Middle frontal gyrus (tissue), 1 donor: ENCODE measurements around the gene PTPRN2.

ENCODE experiments used
- DNase-seq: peaks from one replicate; pipeline ENCODE4 v3.0.0-alpha.2; 2015; ENCODE audit warnings: low spot score; ENCODE audit errors: extremely low spot score

The PTPRN2 gene

DNA sequence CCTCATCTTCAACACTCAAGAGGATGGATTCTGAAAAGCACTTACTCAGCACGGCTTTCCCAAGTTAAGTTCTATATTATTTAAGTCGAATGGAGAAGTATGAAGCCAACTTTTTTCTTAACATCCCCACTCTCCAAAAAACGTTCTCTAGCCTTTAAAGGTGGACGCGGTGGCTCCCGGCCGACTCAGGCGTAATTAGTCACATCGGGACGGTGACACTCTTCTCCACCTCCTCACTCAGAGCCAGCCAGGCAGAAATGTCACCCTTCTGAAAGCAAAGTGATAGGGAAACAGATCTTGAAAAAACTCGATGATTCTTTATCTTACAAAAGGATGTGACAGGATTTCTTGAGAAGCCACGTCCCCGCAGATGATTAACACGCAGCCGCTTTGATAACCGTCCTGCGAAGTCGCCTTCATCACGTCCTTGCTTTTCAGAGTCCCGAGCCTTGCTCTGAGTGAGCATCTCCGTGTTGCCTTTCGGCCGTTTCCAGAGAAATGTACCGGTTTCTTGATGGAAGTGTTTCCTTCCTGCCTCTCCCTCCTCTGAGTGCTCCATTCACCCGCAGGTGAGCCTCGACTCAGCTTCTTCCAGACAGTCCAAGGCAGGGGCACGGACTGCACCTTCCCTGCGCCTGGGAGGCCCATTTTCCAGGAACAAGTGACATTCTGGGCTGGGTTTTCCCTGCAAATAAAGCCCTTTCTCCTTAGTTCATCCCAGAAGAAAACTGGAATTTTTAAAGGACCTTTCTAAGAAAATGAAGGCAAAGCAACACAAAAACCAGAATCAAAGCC, 936.1 kb downstream of the PTPRN2 start:
- DNase-seq = no peak

DNA sequence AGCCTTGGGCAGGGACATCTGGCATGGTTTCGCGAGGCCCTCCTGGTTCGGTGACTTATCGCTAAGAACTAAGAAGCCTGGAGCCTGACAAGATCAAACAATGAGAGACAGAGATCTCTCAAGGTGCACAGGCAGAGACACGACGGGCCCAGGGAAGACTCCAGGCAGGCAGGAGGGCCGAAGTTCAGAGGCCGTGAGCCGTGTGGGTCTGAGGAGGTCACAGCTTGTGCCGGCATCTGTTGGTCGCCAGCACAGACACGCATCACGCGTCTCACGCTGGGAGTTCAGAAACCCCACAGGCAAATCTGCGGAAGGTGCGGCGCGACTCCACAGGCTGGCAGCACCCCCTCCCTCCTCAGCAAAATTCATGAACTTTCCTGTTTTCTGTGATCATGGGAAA, 936.8 kb downstream of the PTPRN2 start:
- no peak for DNase-seq

DNA sequence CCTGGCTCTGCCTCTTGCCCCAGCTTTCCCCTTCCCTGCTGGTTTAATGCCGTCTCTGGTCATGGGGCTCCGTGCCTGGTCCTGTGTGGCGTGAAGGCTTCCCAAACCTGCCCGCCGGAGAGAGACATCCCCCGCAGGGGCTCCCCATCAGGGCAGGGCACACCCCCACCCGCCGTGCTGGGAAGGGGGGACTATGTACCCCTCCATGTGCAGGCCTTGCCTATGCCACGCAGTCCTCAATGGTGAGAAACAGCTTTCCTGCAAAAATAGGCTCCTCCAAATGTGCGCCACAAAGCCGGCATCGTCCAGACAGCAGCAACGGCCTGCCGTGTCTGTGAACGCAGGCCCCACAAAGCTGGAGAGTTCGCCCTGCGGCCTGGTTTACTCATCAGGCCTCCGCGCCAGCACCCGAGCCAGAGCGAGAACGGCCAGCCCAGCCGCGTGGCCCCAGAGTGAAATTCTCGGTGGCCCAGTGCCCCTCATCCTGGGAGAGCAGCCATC, 937.4 kb downstream of the PTPRN2 start:
- no peak for DNase-seq

DNA sequence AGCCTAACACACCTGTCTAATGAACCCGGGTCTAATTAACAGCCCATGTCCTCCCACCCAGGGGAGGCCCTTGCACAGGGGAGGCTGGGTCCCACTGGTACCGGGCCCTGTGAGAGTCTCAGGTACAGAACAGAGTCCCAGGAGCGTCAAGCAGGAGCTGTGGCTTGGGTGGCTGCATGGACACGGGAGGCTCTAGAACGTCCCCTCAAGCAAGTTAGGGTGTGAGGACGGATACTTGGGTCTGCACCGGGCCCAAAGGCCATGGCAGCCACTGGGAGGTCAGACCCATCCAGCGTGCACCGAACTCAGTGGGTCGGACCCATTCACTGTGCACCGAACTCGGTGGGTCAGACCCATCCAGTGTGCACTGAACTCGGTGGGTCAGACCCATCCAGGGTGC, 941.1 kb downstream of the PTPRN2 start:
- DNase-seq = no peak

DNA sequence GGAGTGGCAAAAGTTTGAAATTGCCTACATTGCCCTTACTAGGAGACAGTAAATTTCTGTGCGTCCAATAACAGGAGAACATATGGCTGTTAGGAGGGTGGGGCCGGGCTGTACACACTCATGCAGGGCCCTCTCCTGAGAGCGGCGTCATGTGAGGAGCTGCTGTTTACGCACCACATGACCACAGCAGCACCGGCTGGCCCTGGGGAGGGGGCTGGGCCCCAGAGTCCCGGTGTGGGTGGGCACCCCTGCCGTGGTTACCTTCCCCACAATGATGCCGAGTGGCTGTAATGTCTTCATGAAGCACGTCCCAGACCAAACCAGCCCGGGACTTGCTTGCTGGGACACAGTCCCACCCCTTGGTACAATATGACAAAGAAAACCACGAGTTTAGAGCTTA, 942.1 kb downstream of the PTPRN2 start:
- no peak for DNase-seq

DNA sequence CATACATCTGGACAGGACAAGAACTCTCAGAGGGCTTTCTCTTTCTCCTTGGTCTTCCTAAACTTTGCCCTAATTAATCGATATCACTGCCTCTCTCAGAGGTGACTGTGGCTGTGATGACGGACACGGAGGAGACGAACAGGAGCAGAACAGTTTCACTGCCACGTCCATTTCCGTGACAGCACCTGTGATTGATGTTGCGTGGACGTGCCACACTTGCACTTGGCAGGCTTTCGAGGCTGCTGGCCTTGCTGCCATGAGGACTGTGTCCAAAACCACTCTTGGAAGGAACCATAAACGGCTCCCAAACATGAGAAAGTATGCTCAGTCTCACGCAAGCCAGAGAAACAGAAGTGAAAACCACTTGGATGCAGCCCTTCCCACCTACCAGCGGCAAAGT, 942.7 kb downstream of the PTPRN2 start:
- no peak for DNase-seq

DNA sequence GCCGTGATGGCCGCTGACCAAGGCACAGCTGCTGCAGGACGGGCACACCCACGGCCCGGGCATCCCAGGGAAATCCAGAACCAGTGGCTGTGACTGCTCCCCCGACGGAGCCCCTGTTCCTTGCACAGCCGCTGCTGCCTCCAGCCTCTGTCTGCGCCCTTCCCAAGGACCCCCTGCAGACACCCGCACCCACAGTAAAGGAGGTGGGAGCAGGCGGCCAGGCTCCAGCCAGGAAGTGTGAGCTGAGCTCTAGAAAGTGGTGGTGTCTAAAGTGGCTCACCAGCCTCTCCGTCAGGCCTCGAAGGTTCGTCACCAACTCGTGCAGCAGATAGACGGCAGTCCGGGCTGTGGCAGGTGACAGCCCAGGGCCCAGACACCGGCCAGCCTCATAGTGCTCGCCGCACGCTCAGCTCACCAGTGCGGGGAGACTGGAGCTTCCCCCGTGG, 944.1 kb downstream of the PTPRN2 start:
- no peak for DNase-seq

DNA sequence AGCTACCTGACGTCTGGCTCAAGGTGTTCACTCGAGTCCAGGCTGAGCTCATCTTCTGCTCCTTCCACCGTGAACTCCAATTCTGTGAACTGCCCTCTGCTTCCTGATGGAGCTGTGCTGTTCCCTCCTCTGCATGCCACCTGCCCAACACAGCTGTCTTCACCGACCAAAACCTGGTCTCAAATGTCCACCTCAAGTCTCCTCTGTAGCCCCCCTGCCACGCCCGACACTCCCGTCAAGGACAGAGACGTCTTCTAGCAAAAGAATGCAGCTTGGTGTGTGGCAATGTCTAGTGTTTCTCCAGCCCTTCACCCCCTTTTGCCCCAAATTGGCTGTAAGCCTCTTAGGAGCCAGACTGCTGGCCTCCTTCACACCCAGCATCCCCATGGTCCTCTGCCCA, 945.8 kb downstream of the PTPRN2 start:
- DNase-seq = no peak

DNA sequence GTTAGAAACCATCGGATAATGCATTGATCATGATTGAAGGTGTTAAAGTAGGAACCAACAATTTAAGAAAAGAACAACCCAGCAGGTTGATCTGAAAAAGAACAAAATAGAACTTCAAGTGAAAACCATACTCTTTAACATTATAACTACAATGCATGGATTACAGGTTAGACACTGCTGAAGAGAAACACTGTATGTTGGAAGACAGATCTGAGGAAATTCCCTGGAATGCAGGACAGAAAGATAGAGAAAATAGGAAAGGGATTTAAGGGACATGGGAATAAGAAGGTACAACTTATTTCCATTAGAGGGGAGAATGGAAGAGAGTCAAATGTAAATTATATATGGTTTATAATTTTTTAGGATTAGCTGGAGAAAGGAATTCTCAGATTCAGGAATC, 947.5 kb downstream of the PTPRN2 start:
- no peak for DNase-seq

DNA sequence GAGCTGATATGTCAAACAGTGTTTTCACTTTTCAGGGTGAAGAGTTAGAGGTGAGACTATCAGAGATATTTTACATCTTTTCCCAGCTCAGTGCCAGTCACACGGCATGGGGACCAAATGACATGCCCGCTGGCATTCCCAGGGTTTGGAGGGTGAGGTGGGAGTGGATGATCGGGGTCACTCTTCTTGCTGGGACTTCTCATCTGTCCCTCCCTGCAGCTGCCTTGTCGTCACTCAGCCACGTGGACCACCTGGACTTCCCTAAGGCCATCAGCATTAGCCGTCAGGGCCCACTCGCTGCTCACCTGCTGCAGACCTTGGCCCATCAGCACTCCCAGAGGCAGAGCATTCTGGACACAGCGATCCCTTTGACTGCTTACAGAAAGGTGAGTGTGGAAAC, 949.1 kb downstream of the PTPRN2 start:
- no peak for DNase-seq

DNA sequence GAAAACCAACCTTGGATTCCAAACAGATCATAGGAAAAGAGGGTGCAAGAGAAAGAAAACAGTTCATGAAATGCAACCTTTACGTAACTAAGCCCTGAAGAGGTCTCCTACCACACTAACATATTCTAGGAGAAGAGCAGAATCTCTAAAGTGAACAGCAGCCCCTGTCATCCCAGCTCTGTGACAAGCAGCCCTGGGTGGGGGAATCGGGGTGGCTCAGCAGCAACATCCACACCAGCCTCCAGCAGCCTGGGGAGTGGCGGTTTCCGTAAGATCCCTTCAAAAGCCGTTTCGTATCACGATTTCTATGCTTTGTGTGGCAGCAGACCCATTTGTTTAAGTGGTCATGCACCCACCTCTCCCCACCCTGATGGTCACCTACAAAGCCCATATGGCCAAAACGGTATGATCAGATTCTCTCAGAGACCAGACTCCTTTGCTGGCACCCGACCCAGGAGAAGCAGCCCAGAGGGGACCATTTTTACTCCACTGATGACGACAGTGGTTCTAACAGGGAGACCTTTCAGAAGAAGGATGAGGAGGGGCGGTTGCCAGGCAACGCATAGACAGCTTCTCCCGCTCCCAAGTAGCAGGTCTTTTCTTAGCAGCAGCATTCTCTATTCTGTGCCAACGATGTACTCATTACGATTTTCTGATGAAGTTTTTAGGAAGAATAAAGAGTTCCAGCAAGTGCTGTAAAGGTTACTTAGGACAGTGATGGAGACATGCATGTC, 950.2 kb downstream of the PTPRN2 start:
- DNase-seq = no peak

DNA sequence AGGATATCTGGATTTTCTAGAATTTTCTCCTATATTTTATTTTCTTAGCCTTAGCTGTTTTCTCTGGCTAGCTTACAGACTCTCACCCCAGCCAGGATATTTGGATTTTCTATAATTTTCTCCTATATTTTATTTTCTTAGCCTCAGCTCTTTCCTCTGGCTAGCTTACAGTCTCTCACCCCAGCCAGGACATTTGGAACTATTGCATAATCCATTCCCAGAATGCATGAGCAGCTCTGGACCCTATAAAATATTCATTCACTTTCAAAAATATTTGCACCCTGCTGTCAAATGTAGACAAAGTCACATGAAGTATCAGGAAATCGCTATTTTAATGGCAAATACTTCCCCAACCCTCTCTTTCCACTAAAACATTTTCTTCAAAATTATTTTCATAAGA, 952.0 kb downstream of the PTPRN2 start:
- DNase-seq = no peak

DNA sequence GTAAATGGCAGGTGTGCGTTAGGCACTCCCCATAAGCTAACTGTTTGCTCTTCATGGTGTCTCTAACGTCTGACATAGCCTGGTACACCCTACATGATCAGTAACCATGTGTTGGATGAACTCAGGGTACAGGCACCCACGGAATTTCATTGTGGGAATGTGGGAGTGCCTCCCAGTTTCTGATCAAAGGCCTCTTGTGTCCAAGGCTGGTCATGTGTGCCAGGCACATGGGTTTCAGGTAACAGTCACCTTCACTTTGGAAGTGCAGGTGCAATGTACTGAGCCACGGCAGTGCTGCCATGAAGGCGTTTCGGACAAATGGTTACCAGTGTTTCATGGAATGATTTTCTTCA, 952.5 kb downstream of the PTPRN2 start:
- DNase-seq = no peak

DNA sequence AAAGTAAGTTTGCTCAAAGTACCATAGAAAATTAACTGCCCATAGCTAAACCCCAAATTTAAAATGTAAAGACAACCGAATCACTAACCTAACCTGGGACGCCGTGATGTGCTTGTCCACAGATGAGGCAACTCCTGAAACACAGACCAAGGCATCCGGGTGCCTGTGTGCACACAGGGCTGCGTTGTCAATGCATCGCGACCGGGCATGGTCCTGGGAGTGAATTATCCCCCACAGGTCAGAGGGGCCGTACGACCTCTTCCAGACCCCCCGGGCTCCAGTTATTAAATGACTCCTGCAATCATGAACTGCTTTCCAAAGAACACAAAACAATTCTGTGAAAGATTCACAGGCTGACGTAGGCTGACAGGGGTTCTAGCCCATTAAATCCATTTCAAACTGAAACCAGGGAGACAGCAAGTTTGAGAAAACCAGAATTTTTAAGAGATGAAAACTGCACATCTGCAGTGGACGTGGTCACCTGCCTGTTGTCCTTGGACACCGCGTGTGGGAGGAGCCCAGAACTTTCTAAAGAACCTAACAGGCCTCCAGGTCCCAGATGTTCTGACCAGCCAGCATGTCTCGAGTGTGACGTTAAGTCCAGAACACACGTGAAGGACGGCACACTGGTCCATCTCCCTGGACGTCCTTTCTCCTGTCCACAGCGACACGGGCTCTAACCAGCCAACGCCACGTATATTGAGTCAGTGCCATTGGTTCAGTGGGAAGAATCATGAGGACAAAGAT, 953.0 kb downstream of the PTPRN2 start:
- no peak for DNase-seq

DNA sequence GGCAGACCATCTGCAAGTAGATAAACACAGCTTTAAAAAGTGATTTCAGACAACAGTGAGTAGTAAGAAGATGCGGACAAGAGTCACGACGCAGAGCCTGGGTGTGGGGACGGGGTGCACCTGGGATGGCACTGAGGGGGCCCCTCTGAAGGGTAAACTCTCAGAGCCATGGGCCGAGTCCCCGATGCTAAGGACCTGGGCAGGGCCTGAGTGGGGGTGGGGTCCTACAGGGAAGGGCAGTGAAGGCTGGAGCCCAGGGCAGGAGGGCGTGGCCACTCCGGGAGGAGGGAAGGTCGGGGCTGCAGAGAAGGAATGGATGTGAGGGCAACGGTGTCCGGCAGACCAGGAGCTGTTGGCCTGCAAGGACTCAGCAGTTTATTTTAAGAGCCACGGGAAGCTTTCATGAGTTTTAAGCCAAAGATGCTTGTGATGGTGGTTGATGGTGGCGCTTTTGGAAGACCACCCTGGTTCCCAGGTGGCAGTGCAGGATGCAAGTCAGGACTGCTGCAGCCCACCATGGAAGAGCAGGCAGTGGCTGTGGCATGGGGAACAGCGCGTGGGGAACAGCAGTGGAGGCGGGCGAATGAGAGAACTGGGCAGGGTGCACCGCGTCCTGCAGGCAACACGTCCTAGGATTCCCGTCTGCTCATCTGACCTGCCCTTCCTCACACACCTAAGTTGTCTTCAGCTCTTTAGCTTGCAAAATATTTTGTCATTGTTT, 954.0 kb downstream of the PTPRN2 start:
- DNase-seq = no peak

DNA sequence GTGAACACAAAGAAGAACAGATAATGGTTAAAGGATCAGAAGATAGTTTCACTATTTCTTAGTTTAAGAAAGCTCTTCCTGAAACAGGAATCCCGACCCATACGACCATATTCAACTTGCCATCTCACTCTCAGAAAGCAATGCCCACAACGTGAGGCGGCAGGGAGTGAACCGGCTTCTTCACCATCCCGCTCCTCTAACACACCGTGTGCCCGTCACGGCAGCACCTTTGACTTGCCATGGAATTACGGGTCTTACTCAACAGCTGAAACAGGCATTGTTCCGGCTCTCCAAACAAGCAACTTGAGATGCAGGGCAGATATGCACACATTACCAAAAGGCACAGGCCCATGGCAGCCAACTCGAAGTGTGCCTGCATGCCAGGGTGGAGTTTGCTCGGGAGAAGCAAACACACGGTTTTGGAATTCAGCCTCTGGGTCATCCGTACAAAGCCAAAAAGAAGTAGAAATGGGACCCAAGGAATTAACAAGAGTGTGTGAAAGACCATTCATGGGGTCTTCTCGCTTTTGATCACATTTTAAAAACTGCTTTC, 957.2 kb downstream of the PTPRN2 start:
- DNase-seq = no peak

DNA sequence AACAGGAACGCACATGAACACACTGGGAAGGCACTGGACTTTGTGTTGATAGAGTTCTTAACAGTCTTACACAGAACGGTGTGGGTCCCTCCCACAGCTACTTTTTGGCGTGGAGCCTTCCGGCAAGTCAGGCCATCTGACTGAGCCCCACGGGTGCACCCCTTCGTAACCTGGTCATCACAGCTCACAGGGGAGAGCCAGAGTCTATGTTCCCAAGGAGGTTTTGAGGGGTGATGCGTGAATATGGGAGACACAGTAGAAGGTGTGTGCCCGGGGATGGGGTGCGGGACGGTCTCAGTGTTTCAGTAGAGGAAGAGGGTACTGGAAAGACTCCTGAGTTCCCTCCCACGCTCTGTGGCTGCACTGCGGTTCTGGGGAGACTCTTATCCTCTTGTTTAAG, 959.2 kb downstream of the PTPRN2 start:
- DNase-seq = no peak

DNA sequence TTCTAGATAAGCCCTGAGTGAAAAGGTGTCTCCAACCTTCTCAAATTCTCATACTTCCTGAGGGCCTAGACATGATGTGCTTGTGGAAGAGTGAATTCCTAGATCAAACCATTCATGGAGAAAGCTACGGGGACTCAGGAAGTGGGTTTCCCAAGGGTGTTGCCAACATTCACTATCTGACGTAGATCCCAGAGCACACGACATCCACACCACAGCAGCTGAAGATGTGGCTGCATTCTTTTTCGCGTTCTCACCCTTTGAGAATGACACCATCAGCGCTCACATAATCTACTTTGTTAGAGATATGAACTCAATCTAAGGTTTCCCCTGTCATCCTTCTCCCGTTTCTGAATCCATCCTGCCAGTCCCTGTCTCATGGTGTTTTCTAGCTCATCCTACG, 960.0 kb downstream of the PTPRN2 start:
- no peak for DNase-seq

DNA sequence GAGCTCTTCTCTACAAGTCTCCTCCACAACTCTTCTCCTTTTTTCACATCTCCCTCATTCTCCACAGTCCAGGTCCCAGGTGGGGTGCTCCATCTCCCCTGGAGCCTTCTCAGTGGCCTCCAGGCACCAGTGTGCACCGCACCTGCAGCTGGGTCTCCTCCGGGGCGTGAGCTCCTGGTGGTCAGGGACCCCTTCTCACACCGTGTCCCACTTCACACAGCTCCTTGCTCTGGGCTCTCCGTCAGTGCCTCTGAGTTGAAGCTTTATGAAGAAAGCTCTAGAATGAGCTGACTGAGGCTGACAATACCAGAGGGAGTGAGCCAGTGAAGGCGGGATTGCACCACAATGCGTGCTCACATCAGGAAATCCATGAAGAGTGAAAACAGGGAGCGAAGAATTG, 960.6 kb downstream of the PTPRN2 start:
- no peak for DNase-seq

DNA sequence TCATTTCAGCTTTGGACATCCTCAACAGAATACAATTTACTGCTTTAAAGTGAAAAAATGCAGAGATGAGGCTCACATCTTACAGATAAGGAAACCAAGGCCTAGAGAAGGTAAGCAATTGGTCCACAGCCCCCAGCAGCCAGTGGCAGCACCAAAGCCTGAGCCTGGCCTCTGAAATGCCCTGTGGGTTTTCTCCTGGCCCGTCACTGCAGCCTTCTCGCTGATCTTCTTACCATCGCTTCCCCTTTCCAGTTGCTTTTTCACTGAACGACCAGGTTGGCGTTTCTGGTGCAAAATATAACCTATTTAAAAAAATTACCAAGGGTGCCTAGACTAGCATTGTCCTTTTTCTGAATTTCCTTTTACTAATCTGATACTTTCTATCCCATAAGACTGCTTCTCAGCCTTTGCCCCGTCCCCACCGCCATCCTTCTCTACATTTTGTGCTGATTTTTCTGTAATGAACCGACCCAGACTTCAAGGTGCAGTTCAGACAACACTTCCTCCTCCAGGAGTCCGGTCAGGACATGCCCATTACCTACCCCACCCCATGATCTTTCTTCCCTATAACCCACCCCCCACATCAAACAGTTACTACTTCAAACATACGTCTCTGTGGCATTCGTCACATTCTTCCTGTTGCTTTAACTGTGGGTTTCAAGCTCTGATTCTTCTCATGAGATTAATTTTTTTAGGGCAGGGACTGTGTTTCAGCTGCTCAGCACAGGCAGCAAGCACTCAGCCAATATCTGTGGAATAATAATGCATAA, 961.5 kb downstream of the PTPRN2 start:
- no peak for DNase-seq
